T-helper 2 cell treated with Interferon-gamma antibody and Interleukin-4, amounts not matched to agents 5 μg/mL and 100 μg/mL, for 36 hours (primary cell): ENCODE results near the gene SKA1.
"Not testable (repeated sequence)": the region's sequence is repeated elsewhere in the genome, so short reads cannot be mapped to it uniquely, and the experiment has no call there.

ENCODE experiments used
- DNase-seq: peaks from one replicate; pipeline ENCODE4 v3.0.0; 2021; ENCODE audit warnings: low spot score
- H3K27ac Mint-ChIP-seq: one replicate; pipeline ENCODE4 v1.8.0; 2021; ENCODE audit warnings: mild to moderate bottlenecking, mixed read lengths
- H3K27me3 Mint-ChIP-seq: one replicate; pipeline ENCODE4 v1.8.0; 2021; ENCODE audit warnings: low read depth, mixed read lengths
- H3K36me3 Mint-ChIP-seq: one replicate; pipeline ENCODE4 v1.8.0; 2021; ENCODE audit warnings: low read depth, mixed read lengths
- H3K4me1 Mint-ChIP-seq: one replicate; pipeline ENCODE4 v1.8.0; 2021; ENCODE audit warnings: low read depth, mixed read lengths
- H3K4me3 Mint-ChIP-seq: one replicate; pipeline ENCODE4 v1.8.0; 2022; ENCODE audit warnings: mild to moderate bottlenecking, moderate library complexity, mixed read lengths
- H3K9me3 Mint-ChIP-seq: one replicate; pipeline ENCODE4 v1.8.0; 2021; ENCODE audit warnings: mixed read lengths

The SKA1 gene

DNA sequence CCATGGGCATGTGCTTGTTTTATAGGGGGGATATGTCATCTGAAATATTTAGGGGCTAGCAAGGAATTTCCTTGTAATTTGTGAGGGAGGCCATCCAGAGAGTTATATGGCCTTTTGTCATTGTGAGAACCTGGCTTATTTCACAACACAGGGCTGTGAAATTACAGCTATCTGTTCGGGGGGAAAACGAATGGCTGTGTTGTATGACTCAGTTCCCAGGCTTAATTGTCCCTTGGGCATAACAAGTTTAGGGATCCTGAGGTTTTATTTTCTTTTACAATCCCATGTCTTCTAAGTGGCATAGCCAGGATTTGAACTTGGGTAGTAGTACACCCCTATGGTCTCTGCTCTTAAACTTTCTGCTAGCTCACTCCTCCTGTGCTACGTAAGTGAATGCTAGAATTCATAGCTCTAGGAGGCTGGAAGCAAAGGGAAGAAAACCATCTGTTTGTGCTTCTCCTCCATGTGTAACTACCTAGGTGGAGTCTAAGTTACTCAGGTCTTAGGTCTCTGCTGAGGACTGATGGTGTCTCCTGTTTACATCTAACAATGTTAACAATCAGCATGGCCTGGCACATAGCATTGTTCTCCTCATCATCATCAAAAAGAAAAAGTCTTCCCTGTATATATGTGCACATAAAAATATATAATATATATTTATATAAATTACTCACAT lies 53.8 kb downstream of the SKA1 start:
- Mint-ChIP-seq H3K4me3 (no peak overlapping the region), H3K9me3 (peaks cover 6% of the 10 kb centered on the region), H3K27ac (no peak overlapping the region), H3K36me3 (no peaks in the 10 kb centered on the region), H3K4me1 (no peaks in the 10 kb centered on the region), H3K27me3 (peaks cover 23% of the 10 kb centered on the region)
- no peak for DNase-seq

DNA sequence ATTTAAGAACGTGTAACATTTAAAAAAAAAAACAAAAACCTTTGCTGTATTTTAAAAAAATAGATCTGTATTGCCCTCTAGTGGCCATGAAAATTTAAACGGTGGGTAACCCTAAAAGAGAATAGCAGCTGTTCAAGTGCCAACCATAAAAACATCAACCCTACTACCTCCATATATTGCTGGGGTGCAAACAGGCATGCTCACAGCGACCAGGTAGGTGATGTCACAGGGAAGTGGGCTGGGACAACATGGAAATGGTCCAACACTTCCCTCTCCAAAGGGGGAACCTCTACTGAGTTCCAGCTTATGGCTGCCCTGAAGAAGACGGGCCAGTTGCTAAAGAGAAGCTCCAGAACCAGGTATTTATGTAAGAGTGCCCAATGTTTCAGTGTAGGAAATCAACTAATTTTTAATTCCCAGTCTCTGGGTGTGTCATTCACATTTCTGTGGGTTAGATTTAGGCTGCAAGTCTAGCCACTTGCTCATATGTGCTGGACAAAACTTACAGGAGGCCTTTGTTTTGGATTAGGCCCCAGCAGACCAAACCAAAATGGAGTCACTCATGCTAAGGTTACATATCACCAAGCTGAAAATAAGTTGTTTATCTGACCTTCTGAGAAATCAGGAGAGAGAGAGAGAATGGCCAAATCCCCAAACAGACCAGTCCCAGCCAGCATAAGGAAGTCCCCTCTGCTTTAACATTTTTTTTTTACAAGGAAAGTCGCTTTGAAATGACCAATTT lies 54.5 kb downstream of the SKA1 start:
- no peak overlapping the region for H3K4me3 Mint-ChIP-seq
- no peaks in the 10 kb centered on the region for H3K4me1 Mint-ChIP-seq
- H3K36me3 Mint-ChIP-seq = no peaks in the 10 kb centered on the region
- H3K27ac Mint-ChIP-seq = no peak overlapping the region
- peaks cover 23% of the 10 kb centered on the region for H3K27me3 Mint-ChIP-seq
- no peak for DNase-seq
- peaks cover 6% of the 10 kb centered on the region for H3K9me3 Mint-ChIP-seq

DNA sequence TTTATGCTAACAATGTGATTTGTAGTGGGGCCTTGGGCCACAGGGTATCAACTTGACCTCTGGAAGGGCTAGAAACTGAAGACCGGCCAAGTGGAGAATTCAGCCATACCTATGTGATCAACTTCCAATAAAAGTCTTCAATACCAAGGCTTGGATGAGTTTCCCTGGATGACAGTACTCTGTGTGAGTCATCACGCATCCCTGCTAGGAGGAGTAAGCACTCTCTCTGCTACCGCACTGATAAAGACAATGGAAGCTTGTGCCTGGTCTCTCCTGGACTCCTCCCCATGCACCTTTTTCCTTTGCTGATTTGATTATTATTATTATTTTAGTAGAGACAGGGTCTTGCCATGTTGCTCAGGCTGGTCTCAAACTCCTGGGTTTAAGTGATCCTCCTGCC lies 58.1 kb downstream of the SKA1 start:
- H3K4me1 Mint-ChIP-seq = no peaks in the 10 kb centered on the region
- no peaks in the 10 kb centered on the region for H3K9me3 Mint-ChIP-seq
- H3K27ac Mint-ChIP-seq = no peak overlapping the region
- H3K36me3 Mint-ChIP-seq = no peaks in the 10 kb centered on the region
- DNase-seq = no peak
- H3K27me3 Mint-ChIP-seq = peaks cover 9% of the 10 kb centered on the region
- no peak overlapping the region for H3K4me3 Mint-ChIP-seq

DNA sequence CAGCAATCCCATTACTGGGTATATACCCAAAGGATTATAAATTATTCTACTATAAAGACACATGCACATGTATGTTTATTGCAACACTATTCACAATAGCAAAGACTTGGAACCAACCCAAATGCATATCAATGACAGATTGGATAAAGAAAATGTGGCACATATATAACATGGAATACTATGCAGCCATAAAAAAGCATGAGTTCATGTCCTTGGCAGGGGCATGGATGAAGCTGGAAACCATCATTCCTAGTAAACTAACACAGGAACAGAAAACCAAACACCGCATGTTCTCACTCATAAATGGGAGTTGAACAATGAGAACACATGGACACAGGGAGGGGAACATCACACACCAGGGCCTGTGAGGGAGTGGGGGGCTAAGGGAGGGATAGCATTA lies 61.9 kb downstream of the SKA1 start:
- not testable (repeated sequence) for H3K36me3 Mint-ChIP-seq, H3K4me3 Mint-ChIP-seq, H3K27ac Mint-ChIP-seq, H3K9me3 Mint-ChIP-seq, H3K4me1 Mint-ChIP-seq, DNase-seq, H3K27me3 Mint-ChIP-seq

DNA sequence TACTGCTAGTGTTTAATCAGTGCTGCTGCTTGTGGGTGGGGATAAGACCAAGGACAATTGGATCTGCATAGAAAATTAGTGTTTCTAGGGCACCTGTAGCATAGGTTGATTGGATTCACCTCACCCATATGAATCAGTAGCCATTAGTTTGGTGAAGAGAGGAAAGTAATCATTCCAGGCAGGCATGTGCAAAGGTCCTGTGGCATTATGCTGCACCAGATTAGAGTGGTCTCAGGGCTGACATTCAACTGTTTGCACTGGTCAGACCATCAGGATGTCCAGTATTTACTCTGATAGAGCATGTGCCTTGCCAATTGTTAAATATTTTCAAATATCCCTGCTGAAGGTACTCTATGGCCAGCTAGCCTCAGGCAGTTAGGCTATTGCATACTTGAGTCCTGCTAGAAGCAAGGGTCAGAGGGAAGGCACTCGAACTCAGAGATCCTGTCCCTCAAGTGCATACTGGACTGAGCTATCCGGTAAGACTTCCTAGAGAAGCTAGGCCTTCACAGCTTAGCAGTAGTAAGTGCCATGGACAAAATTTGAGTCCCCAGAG lies 64.7 kb downstream of the SKA1 start:
- H3K27ac Mint-ChIP-seq = no peak overlapping the region
- H3K9me3 Mint-ChIP-seq = no peaks in the 10 kb centered on the region
- peaks cover 2% of the 10 kb centered on the region for H3K27me3 Mint-ChIP-seq
- H3K4me1 Mint-ChIP-seq = no peaks in the 10 kb centered on the region
- H3K36me3 Mint-ChIP-seq = no peaks in the 10 kb centered on the region
- no peak overlapping the region for H3K4me3 Mint-ChIP-seq
- DNase-seq = no peak

DNA sequence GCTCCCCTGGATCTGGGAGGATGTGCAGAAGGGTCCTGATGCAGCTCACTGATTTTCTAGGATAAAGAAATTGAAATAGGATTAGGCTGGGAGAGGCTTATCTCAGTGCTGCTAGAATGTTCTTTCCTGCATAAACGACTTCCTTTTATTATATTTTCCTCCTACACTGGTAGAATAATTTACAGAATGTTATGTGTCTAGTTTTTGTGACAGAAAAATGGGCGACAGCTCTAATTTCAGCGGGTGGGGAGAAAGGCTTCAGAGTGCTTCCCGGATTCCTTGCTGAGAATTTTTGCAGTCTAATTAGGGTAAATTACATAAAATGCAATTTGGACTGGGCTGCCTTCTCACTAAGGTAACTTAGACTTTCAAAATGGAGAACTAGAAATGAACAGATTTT lies 66.2 kb downstream of the SKA1 start:
- Mint-ChIP-seq H3K36me3 (no peaks in the 10 kb centered on the region), H3K9me3 (peaks cover 7% of the 10 kb centered on the region), H3K27ac (no peak overlapping the region), H3K4me1 (no peaks in the 10 kb centered on the region), H3K27me3 (peaks cover 2% of the 10 kb centered on the region), H3K4me3 (no peak overlapping the region)
- DNase-seq = no peak

DNA sequence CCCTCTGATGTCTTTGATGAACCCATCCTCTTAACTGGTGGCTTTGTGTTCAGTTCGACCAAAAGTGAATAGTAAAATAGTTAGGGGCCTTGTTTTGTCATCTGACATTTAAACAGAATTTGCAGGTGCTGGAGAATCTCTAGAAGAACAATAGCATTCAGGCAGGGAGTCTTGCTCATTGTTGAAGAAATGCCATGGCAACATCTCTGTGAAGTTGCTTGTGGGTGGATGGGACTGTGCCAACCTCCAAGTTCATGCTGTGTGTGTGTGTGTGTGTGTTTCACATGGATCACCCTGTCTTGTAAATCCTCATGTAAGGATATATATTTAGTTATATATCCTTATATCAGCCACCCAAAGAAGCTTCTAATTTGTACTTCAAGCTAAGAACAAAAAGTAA lies 66.7 kb downstream of the SKA1 start:
- H3K4me3 Mint-ChIP-seq = no peak overlapping the region
- H3K4me1 Mint-ChIP-seq = no peaks in the 10 kb centered on the region
- no peak for DNase-seq
- H3K27me3 Mint-ChIP-seq = peaks cover 2% of the 10 kb centered on the region
- no peak overlapping the region for H3K27ac Mint-ChIP-seq
- H3K9me3 Mint-ChIP-seq = peaks cover 7% of the 10 kb centered on the region
- H3K36me3 Mint-ChIP-seq = no peaks in the 10 kb centered on the region
